Sciatic nerve (tissue), 2 donors: ENCODE data around the gene CAVIN2. TPM values are rescaled to one million over a fixed set of nuclear protein-coding genes. Genes with fewer than 3 reads are reported as not detected.
A peak's percentile ranks its signal among the peaks of the same experiment; 100 is the strongest.

Source experiments
- ATAC-seq: fragments of 200-7000 bp; cut with Tn5 transposase; one replicate; pipeline ENCODE4 v1.9.1; 2020; ENCODE audit warnings: mild to moderate bottlenecking, moderate library complexity
- DNase-seq: peaks from one replicate; pipeline ENCODE4 v3.0.0-alpha.2; 2020; ENCODE audit warnings: low spot score
- intact Hi-C: fragments of 100-400 bp; cut with DNase I; formaldehyde crosslinking; loops from one replicate; pipeline ENCODE4 v1.14.2; 2022
- total RNA-seq: library from RNA; stranded (reverse); fragmentation: NEBNext Ultra II Directional; extraction: Animal tissue kit (Norgen Biotek cat#: 25700); gene quantifications from one replicate; pipeline ENCODE4 v1.2.1, GENCODE V29; 2021
- donor health status: DM: no; HTN: no; CAD: no.
- donor health status: DM: no; HTN: no; CAD: no.

CAVIN2 gene
- total RNA-seq, 1 donor from 2014 or later, result 71.1 TPM

GRCh38 chr2:191845876-191846514 is 893 bp downstream of the CAVIN2 start:
- intact Hi-C loops, result no loop called here
- ATAC-seq, result peak; percentile 6
- no peak for DNase-seq

GRCh38 chr2:191845248-191845715 is 1.6 kb downstream of the CAVIN2 start:
- ATAC-seq, result peak; percentile 52

GRCh38 chr2:191844706-191845105 is 2.2 kb downstream of the CAVIN2 start:
- intact Hi-C loops, result no loop called here
- ATAC-seq (no peak), DNase-seq (no peak)

More at GRCh38 chr2:191845248-191845715, 1.6 kb downstream of the CAVIN2 start:
- no peak for DNase-seq
- intact Hi-C loops, result no loop called here

GRCh38 chr2:191840921-191841320 is 6.0 kb downstream of the CAVIN2 start:
- DNase-seq, result no peak
- intact Hi-C loops, result no loop called here
- ATAC-seq, result no peak

- DNase-seq, result no peak
- intact Hi-C loops, result no loop called here
- ATAC-seq, result no peak
Observed at GRCh38 chr2:191839918-191840804, 6.7 kb downstream of the CAVIN2 start.

GRCh38 chr2:191838526-191838925 is 8.4 kb downstream of the CAVIN2 start:
- DNase-seq (no peak), ATAC-seq (no peak)
- intact Hi-C loops, result no loop called here

- ATAC-seq (peak; percentile 59), DNase-seq (no peak)
- intact Hi-C loops, result no loop called here
Observed at GRCh38 chr2:191836853-191837769, 9.8 kb downstream of the CAVIN2 start.

- intact Hi-C loops, result no loop called here
- DNase-seq, result no peak
- ATAC-seq, result no peak
Observed at GRCh38 chr2:191836471-191836852, 10.4 kb downstream of the CAVIN2 start.

GRCh38 chr2:191835539-191836350 is 11.1 kb downstream of the CAVIN2 start:
- intact Hi-C loops, result no loop called here
- DNase-seq (no peak), ATAC-seq (no peak)

GRCh38 chr2:191835100-191835499 is 11.8 kb downstream of the CAVIN2 start:
- ATAC-seq (no peak), DNase-seq (no peak)
- intact Hi-C loops, result no loop called here

- DNase-seq (no peak), ATAC-seq (no peak)
- intact Hi-C loops, result no loop called here
Observed at GRCh38 chr2:191833356-191833755, 13.5 kb downstream of the CAVIN2 start.

- no peak for ATAC-seq
- DNase-seq, result no peak
- intact Hi-C loops, result no loop called here
Observed at GRCh38 chr2:191832668-191833067, 14.2 kb downstream of the CAVIN2 start.

- DNase-seq (no peak), ATAC-seq (no peak)
- intact Hi-C loops, result no loop called here
Observed at GRCh38 chr2:191831410-191831994, 15.4 kb downstream of the CAVIN2 start.

GRCh38 chr2:191824398-191824797 is 22.5 kb downstream of the CAVIN2 start:
- intact Hi-C loops, result no loop called here
- no peak for DNase-seq
- no peak for ATAC-seq

- DNase-seq (no peak), ATAC-seq (no peak)
- intact Hi-C loops, result no loop called here
Observed at GRCh38 chr2:191821078-191821477, 25.8 kb downstream of the CAVIN2 start.

- DNase-seq, result no peak
- ATAC-seq, result no peak
- intact Hi-C loops, result loop anchor here (10.0 kb wide), 1 partner anchor 346 kb away; no protein-coding TSS in a partner anchor
Observed at GRCh38 chr2:191818725-191819350, 28.1 kb downstream of the CAVIN2 start.

GRCh38 chr2:191818133-191818532 is 28.8 kb downstream of the CAVIN2 start:
- DNase-seq (no peak), ATAC-seq (no peak)
- intact Hi-C loops, result loop anchor here (10.0 kb wide), 1 partner anchor 347 kb away; no protein-coding TSS in a partner anchor
